ENCODE results near the gene STPG2.

DNA sequence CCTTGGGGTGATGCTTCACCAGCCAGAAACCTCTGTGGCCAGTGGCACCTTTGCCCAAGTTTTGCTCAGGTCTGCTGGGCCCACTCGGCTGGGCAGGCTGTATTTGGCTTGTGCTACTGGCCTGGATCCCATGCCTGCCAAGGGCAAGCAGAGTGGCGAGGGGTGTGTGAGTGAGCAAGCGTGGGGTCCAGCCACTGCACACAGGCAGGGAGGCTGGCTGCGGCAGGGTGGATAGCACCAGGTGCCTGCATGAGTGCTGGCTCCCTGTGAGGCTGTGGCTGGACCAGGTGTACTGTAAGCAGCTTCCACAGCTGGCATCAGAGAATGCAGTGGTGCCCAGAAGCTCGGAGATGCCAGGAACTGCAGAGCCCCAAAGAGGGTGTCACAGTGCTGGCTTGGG, 478.5 kb downstream of the STPG2 start:
- TF ChIP-seq POLR2A (IDR thresholded peaks at IDR 0.05), result no peak
- TF ChIP-seq, protein P1, sequence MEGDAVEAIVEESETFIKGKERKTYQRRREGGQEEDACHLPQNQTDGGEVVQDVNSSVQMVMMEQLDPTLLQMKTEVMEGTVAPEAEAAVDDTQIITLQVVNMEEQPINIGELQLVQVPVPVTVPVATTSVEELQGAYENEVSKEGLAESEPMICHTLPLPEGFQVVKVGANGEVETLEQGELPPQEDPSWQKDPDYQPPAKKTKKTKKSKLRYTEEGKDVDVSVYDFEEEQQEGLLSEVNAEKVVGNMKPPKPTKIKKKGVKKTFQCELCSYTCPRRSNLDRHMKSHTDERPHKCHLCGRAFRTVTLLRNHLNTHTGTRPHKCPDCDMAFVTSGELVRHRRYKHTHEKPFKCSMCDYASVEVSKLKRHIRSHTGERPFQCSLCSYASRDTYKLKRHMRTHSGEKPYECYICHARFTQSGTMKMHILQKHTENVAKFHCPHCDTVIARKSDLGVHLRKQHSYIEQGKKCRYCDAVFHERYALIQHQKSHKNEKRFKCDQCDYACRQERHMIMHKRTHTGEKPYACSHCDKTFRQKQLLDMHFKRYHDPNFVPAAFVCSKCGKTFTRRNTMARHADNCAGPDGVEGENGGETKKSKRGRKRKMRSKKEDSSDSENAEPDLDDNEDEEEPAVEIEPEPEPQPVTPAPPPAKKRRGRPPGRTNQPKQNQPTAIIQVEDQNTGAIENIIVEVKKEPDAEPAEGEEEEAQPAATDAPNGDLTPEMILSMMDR (IDR thresholded peaks at IDR 0.05 in 4 of 5, conservative IDR thresholded peaks at IDR 0.05 in 1 of 5), result no peak
